Activated T-cell treated with anti-CD3 and anti-CD28 coated beads, Interleukin-2, amount 50 U/mL, for 24 hours (primary cell): ENCODE results near the gene TRPC4AP.
A peak's percentile ranks its signal among the peaks of the same experiment; 100 is the strongest.
"Not testable (repeated sequence)": the region's sequence is repeated elsewhere in the genome, so short reads cannot be mapped to it uniquely, and the experiment has no call there.

Source experiments
- DNase-seq: peaks from one replicate; pipeline ENCODE4 v3.0.0-alpha.2; 2020
- H3K27ac Mint-ChIP-seq: 2 replicates; pipeline ENCODE4 v1.8.0; 2020; ENCODE audit warnings: mild to moderate bottlenecking, mixed read lengths
- H3K27me3 Mint-ChIP-seq: 2 replicates; pipeline ENCODE4 v1.8.0; 2020; ENCODE audit warnings: mixed read lengths
- H3K36me3 Mint-ChIP-seq: 2 replicates; pipeline ENCODE4 v1.8.0; 2020; ENCODE audit warnings: low read depth, mixed read lengths
- H3K4me1 Mint-ChIP-seq: 2 replicates; pipeline ENCODE4 v1.8.0; 2020; ENCODE audit warnings: low read depth, mixed read lengths
- H3K4me3 Mint-ChIP-seq: 2 replicates; pipeline ENCODE4 v1.8.0; 2020; ENCODE audit warnings: mild to moderate bottlenecking, moderate library complexity, mixed read lengths
- H3K9me3 Mint-ChIP-seq: 2 replicates; pipeline ENCODE4 v1.8.0; 2020; ENCODE audit warnings: mixed read lengths

Gene TRPC4AP

DNA sequence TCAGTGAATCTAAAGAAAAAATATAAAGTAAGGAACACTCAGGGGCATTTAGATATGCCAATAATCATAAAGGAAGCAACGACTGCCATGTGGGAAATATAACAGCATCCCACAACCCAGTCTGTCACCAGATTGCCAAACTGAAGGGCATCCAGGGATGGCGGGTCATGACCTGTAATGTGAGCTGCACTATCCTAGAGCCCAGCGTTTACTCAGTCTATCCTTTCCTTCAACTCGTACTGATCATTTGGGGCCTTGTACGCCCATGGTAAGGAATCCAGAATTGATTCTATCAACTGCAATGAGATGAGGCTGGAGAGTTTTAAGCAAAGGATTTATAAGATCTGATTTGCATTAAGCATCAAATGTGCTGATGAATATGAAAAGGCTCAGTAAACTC lies 5.3 kb downstream of the TRPC4AP start:
- Mint-ChIP-seq H3K36me3 (peaks cover 35% of the 10 kb centered on the region), H3K27ac (peak overlapping the region; percentile 42), H3K9me3 (no peaks in the 10 kb centered on the region), H3K4me1 (peaks cover 61% of the 10 kb centered on the region), H3K27me3 (no peaks in the 10 kb centered on the region), H3K4me3 (no peak overlapping the region)
- DNase-seq, result no peak

GRCh38 chr20:35085477-35086225 lies 7.0 kb downstream of the TRPC4AP start:
- Mint-ChIP-seq H3K9me3 (no peaks in the 10 kb centered on the region), H3K27me3 (no peaks in the 10 kb centered on the region), H3K4me3 (no peak overlapping the region), H3K4me1 (peaks cover 61% of the 10 kb centered on the region), H3K27ac (peak overlapping the region; percentile 75), H3K36me3 (peaks cover 27% of the 10 kb centered on the region)
- DNase-seq, result no peak

DNA sequence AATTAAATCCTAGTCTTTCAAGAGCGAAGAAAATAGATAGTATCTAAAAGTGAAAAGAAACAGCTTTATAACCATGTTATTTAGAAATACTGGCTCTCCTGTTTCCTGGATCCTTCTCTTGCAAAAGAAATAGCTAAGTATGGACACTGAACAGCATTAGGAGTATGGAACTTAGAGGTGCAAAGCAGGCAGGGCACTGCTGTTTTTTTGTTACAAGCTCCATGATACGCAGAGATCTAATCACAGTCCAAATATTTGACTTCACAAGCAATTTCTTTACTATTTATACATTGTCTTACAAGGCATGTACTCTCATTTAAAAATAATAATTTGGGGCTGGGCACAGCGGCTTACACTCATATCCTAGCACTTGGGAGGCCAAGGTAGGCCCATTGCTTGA lies 7.6 kb downstream of the TRPC4AP start:
- H3K4me1 Mint-ChIP-seq, result peaks cover 60% of the 10 kb centered on the region
- peak overlapping the region; percentile 75 for H3K27ac Mint-ChIP-seq
- H3K36me3 Mint-ChIP-seq, result peaks cover 28% of the 10 kb centered on the region
- no peaks in the 10 kb centered on the region for H3K9me3 Mint-ChIP-seq
- DNase-seq, result no peak
- no peaks in the 10 kb centered on the region for H3K27me3 Mint-ChIP-seq
- H3K4me3 Mint-ChIP-seq, result no peak overlapping the region

DNA sequence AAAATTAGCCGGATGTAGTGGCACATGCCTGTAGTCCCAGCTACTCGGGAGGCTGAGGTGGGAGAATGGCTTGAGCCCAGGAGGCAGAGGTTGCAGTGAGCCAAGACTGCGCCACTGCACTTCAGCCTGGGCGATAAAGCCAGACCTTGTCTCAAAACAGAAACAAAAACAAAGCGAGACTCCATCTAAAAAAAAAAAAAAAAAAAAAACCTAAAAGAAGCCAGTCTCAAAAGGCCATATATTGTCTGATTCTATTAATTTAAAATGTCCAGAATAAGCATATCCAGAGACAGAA lies 12.3 kb downstream of the TRPC4AP start:
- not testable (repeated sequence) for H3K4me3 Mint-ChIP-seq, H3K9me3 Mint-ChIP-seq, DNase-seq, H3K27me3 Mint-ChIP-seq, H3K27ac Mint-ChIP-seq
- Mint-ChIP-seq H3K4me1 (peaks cover 35% of the 10 kb centered on the region), H3K36me3 (peaks cover 49% of the 10 kb centered on the region)

- DNase-seq, result no peak
- Mint-ChIP-seq H3K9me3 (no peaks in the 10 kb centered on the region), H3K4me1 (peaks cover 29% of the 10 kb centered on the region), H3K27ac (peak overlapping the region; percentile 55), H3K27me3 (no peaks in the 10 kb centered on the region), H3K36me3 (peaks cover 53% of the 10 kb centered on the region), H3K4me3 (no peak overlapping the region)
Observed at GRCh38 chr20:35079472-35080347, 12.9 kb downstream of the TRPC4AP start.

- Mint-ChIP-seq H3K27me3 (no peaks in the 10 kb centered on the region), H3K4me1 (peaks cover 25% of the 10 kb centered on the region), H3K27ac (no peak overlapping the region), H3K4me3 (no peak overlapping the region), H3K36me3 (peaks cover 66% of the 10 kb centered on the region), H3K9me3 (peaks cover 1% of the 10 kb centered on the region)
- no peak for DNase-seq
Observed at GRCh38 chr20:35077872-35078271, 14.7 kb downstream of the TRPC4AP start.

- Mint-ChIP-seq H3K4me3 (no peak overlapping the region), H3K27me3 (no peaks in the 10 kb centered on the region), H3K27ac (no peak overlapping the region), H3K9me3 (peaks cover 2% of the 10 kb centered on the region), H3K36me3 (peaks cover 71% of the 10 kb centered on the region), H3K4me1 (peaks cover 21% of the 10 kb centered on the region)
- DNase-seq, result no peak
Observed at GRCh38 chr20:35077341-35077740, 15.3 kb downstream of the TRPC4AP start.

DNA sequence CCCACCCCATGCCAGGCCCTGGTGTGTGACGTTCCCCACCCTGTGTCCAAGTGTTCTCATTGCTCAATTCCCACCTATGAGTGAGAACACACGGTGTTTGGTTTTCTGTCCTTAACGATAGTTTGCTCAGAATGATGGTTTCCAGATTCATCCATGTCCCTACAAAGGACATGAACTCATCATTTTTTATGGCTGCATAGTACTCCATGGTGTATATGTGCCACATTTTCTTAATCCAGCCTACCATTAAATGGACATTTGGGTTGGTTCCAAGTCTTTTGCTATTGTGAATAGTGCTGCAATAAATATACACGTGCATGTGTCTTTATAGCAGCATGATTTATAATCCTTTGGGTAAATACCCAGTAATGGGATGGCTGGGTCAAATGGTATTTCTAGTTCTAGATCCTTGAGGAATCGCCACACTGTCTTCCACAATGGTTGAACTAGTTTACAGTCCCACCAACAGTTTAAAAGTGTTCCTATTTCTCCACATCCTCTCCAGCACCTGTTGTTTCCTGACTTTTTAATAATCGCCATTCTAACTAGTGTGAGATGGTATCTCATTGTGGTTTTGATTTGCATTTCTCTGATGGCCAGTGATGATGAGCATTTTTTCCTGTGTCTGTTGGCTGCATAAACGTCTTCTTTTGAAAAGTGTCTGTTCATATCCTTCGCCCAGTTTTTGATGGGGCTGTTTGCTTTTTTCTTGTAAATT lies 21.0 kb downstream of the TRPC4AP start:
- not testable (repeated sequence) for DNase-seq, H3K27me3 Mint-ChIP-seq, H3K9me3 Mint-ChIP-seq, H3K27ac Mint-ChIP-seq, H3K4me3 Mint-ChIP-seq
- Mint-ChIP-seq H3K4me1 (peaks cover 37% of the 10 kb centered on the region), H3K36me3 (peaks cover 91% of the 10 kb centered on the region)

DNA sequence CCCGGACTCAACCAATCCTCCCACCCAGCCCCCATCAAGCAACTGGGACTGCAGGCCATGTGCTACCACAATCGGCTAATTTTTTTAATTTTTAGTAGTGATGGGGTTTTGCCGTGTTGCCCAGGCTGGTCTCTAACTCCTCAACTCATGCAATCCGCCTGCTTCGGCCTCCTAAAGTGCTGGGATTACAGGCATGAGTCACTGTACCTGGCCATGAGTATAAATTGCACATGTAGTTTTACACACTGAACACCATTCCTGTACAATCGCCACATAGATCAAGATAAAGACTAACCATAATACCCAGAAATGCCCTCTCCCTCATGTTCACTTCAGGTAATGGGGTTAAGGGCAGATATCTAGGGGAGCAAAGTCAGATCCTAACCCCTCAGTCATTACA lies 26.4 kb downstream of the TRPC4AP start:
- Mint-ChIP-seq H3K27me3 (no peaks in the 10 kb centered on the region), H3K27ac (no peak overlapping the region), H3K4me1 (peaks cover 79% of the 10 kb centered on the region), H3K9me3 (no peaks in the 10 kb centered on the region), H3K36me3 (peaks cover 80% of the 10 kb centered on the region), H3K4me3 (no peak overlapping the region)
- no peak for DNase-seq

DNA sequence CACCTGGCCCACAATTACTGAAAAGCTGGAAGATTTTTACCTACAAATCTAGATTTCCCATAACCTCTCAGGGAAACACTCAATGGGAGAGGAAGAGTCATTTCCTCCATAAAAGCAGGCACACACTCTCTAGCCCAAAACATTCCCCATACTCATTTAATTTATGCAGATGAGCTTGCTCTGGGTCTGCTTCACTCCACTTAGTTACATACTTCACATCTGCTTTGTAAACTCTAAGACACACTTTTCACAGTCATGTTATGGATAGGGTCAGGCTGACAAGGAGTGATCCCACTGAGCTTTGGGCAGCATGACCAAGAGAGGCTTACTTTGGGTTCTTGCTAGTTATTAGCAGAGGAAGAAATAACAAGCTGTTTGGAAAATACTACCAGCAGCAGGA lies 27.4 kb downstream of the TRPC4AP start:
- Mint-ChIP-seq H3K9me3 (no peaks in the 10 kb centered on the region), H3K27ac (peak overlapping the region; percentile 26)

DNA sequence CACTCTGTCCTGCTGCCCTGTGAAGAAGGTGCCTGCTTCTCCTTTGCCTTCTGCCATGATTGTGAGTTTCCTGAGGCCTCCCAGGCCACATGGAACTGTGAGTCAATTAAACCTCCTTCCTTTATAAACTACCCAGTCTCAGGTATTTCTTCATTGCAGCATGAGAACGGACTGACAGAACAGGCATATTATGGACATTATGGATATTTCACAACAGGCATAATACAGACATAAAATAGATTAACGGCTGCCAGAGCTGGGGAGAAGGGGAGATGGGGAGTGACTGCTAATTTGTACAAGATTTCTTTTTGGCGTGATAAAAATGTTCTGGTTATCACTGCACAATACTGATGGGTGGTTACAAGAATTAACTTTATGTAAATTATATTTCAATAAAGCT lies 29.4 kb downstream of the TRPC4AP start:
- H3K9me3 Mint-ChIP-seq, result no peaks in the 10 kb centered on the region
- H3K4me1 Mint-ChIP-seq, result peaks cover 78% of the 10 kb centered on the region
- H3K27ac Mint-ChIP-seq, result no peak overlapping the region
- H3K4me3 Mint-ChIP-seq, result no peak overlapping the region
- no peak for DNase-seq
- H3K27me3 Mint-ChIP-seq, result no peaks in the 10 kb centered on the region
- H3K36me3 Mint-ChIP-seq, result peaks cover 71% of the 10 kb centered on the region

More for the DNA sequence above, 27.4 kb downstream of the TRPC4AP start:
- DNase-seq, result no peak
- Mint-ChIP-seq H3K4me3 (no peak overlapping the region), H3K4me1 (peaks cover 79% of the 10 kb centered on the region), H3K36me3 (peaks cover 80% of the 10 kb centered on the region), H3K27me3 (no peaks in the 10 kb centered on the region)

GRCh38 chr20:35062478-35062877 lies 30.1 kb downstream of the TRPC4AP start:
- H3K27me3 Mint-ChIP-seq, result no peaks in the 10 kb centered on the region
- H3K9me3 Mint-ChIP-seq, result no peaks in the 10 kb centered on the region
- H3K4me1 Mint-ChIP-seq, result peaks cover 74% of the 10 kb centered on the region
- peaks cover 71% of the 10 kb centered on the region for H3K36me3 Mint-ChIP-seq
- DNase-seq, result no peak
- H3K4me3 Mint-ChIP-seq, result no peak overlapping the region
- peak overlapping the region; percentile 38 for H3K27ac Mint-ChIP-seq

GRCh38 chr20:35060168-35060567 lies 32.4 kb downstream of the TRPC4AP start:
- Mint-ChIP-seq H3K4me1 (peaks cover 64% of the 10 kb centered on the region), H3K4me3 (no peak overlapping the region), H3K36me3 (peaks cover 67% of the 10 kb centered on the region), H3K9me3 (no peaks in the 10 kb centered on the region), H3K27me3 (no peaks in the 10 kb centered on the region), H3K27ac (no peak overlapping the region)
- DNase-seq, result no peak

- H3K27me3 Mint-ChIP-seq, result no peaks in the 10 kb centered on the region
- H3K27ac Mint-ChIP-seq, result no peak overlapping the region
- H3K4me1 Mint-ChIP-seq, result peaks cover 65% of the 10 kb centered on the region
- H3K36me3 Mint-ChIP-seq, result peaks cover 72% of the 10 kb centered on the region
- DNase-seq, result no peak
- no peak overlapping the region for H3K4me3 Mint-ChIP-seq
- H3K9me3 Mint-ChIP-seq, result no peaks in the 10 kb centered on the region
Observed at GRCh38 chr20:35059612-35060011, 33.0 kb downstream of the TRPC4AP start.

GRCh38 chr20:35059110-35059509 lies 33.5 kb downstream of the TRPC4AP start:
- no peak for DNase-seq
- Mint-ChIP-seq H3K27me3 (no peaks in the 10 kb centered on the region), H3K4me3 (no peak overlapping the region), H3K36me3 (peaks cover 75% of the 10 kb centered on the region), H3K27ac (peak overlapping the region; percentile 31), H3K4me1 (peaks cover 64% of the 10 kb centered on the region), H3K9me3 (no peaks in the 10 kb centered on the region)
